ENCODE measurements around the gene PHACTR2.

The PHACTR2 gene

DNA sequence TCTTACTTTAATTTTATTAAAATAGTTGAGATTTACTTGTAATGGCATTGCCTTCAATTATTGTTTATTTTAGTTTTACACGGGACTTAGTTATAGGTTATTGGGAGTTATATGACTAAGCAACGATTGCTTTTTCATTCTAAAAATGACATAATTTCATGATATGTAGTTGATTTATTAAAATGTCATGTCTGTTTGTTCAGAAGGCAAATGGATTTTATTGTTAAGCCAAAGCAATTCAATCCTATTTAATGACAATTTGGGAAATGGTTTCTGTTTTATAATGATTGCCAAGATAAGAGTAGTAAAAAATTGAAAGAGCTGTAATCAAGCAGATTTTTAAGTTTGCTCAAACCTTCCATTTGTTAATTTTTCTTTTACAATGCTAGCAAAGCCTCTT, 74.7 kb downstream of the PHACTR2 start:
- Histone ChIP-seq H3K27ac (ENCODE audit: low read depth, low read length) (no peak overlapping the region), H3K9me3 (ENCODE audit: control insufficient read depth, insufficient read depth, low read depth, low read length) (no peaks in the 10 kb centered on the region), H3K4me1 (ENCODE audit: control insufficient read depth, insufficient read depth, low read length) (peaks cover 48% of the 10 kb centered on the region)

GRCh38 chr6:143753678-143754077, 75.9 kb downstream of the PHACTR2 start:
- Histone ChIP-seq H3K4me3 (ENCODE audit: low read depth, low read length) (no peak overlapping the region), H3K27ac (ENCODE audit: low read depth, low read length) (no peak overlapping the region), H3K27me3 (ENCODE audit: control insufficient read depth, insufficient read depth, low read length) (no peaks in the 10 kb centered on the region)

More for the DNA sequence above, 74.7 kb downstream of the PHACTR2 start:
- H3K36me3 ChIP-seq (ENCODE audit: control insufficient read depth, insufficient read depth, low read length), result peaks cover 29% of the 10 kb centered on the region
- H3K9ac ChIP-seq (ENCODE audit: low read length), result no peak overlapping the region
- no peaks in the 10 kb centered on the region for H3K27me3 ChIP-seq (ENCODE audit: control insufficient read depth, insufficient read depth, low read length)
- no peak overlapping the region for H3K4me3 ChIP-seq (ENCODE audit: low read depth, low read length)

DNA sequence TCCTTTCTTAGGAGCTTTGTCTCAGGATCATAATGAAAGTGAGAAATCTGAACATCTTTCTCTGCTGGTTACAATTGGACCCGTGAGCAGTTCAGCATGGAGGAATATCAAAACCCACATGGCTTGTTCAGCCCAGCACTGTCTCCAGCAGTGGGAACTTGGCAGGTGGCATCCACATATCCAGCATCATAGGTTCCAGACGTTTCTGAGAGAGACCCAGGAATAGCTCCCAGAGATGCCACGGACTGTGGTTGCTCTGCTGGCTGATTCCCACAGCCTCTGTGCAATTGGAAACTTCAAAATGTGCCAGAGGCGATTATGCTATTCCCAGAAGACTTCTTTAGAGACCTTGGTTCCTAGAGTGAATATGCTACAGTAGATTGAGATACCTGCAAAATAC, 76.4 kb downstream of the PHACTR2 start:
- Histone ChIP-seq H3K4me3 (ENCODE audit: low read depth, low read length) (no peak overlapping the region), H3K27me3 (ENCODE audit: control insufficient read depth, insufficient read depth, low read length) (no peaks in the 10 kb centered on the region)

More at GRCh38 chr6:143753678-143754077, 75.9 kb downstream of the PHACTR2 start:
- Histone ChIP-seq H3K36me3 (ENCODE audit: control insufficient read depth, insufficient read depth, low read length) (peaks cover 36% of the 10 kb centered on the region), H3K4me1 (ENCODE audit: control insufficient read depth, insufficient read depth, low read length) (peaks cover 37% of the 10 kb centered on the region), H3K9me3 (ENCODE audit: control insufficient read depth, insufficient read depth, low read depth, low read length) (no peaks in the 10 kb centered on the region), H3K9ac (ENCODE audit: low read length) (no peak overlapping the region)

DNA sequence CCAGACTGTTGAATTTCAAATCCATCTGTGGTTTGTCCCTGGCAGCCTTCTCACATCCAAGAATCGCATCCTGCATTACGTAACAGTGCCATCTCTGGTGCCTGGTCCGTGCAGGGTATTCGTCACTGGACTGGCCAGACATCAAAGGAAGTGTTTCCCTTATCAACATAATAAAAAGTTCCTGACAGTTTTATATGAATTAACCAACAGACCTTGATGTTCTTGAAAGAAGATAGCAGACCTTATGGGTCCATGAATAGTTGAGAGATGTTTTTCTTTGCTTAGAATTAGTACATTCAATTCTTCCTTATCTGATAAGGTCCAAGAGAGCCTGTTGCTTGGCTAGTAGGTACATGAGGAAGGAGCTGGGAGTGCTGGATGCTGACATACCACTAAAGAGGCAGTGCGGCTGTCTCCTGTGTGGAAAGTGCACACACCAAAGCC, 77.6 kb downstream of the PHACTR2 start:
- Histone ChIP-seq H3K4me3 (ENCODE audit: low read depth, low read length) (no peak overlapping the region), H3K36me3 (ENCODE audit: control insufficient read depth, insufficient read depth, low read length) (peaks cover 42% of the 10 kb centered on the region), H3K27ac (ENCODE audit: low read depth, low read length) (no peak overlapping the region), H3K9me3 (ENCODE audit: control insufficient read depth, insufficient read depth, low read depth, low read length) (no peaks in the 10 kb centered on the region), H3K9ac (ENCODE audit: low read length) (no peak overlapping the region), H3K27me3 (ENCODE audit: control insufficient read depth, insufficient read depth, low read length) (no peaks in the 10 kb centered on the region), H3K4me1 (ENCODE audit: control insufficient read depth, insufficient read depth, low read length) (peaks cover 20% of the 10 kb centered on the region)

More for the DNA sequence above, 76.4 kb downstream of the PHACTR2 start:
- Histone ChIP-seq H3K36me3 (ENCODE audit: control insufficient read depth, insufficient read depth, low read length) (peaks cover 36% of the 10 kb centered on the region), H3K27ac (ENCODE audit: low read depth, low read length) (no peak overlapping the region), H3K9ac (ENCODE audit: low read length) (no peak overlapping the region), H3K4me1 (ENCODE audit: control insufficient read depth, insufficient read depth, low read length) (peaks cover 32% of the 10 kb centered on the region), H3K9me3 (ENCODE audit: control insufficient read depth, insufficient read depth, low read depth, low read length) (no peaks in the 10 kb centered on the region)

DNA sequence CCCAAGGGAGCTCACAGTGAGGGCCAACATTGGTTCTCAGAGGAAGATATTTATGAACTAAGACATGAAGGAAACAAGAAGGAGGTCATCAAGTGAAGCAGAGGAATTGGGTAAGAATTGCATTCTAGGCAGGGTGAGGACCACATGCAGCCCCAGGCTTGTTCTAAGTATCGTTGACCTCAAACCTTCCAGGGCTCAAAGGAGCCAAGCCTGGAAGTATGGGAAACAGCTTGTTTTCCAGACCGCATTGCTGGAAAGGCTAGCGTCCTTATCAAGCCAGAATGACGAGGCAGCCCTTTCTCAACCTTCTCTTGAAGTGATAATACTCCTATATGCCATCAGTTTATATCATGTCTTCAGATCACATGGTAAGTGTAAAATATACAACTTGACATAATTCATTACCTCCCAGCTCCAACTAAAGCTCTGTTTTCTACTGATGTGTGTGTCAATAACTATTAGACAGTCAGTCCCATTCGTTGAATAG, 79.6 kb downstream of the PHACTR2 start:
- Histone ChIP-seq H3K4me1 (ENCODE audit: control insufficient read depth, insufficient read depth, low read length) (peaks cover 5% of the 10 kb centered on the region; the same call in 1 of the 2 replicates), H3K27me3 (ENCODE audit: control insufficient read depth, insufficient read depth, low read length) (no peaks in the 10 kb centered on the region), H3K9ac (ENCODE audit: low read length) (no peak overlapping the region), H3K4me3 (ENCODE audit: low read depth, low read length) (no peak overlapping the region), H3K9me3 (ENCODE audit: control insufficient read depth, insufficient read depth, low read depth, low read length) (no peaks in the 10 kb centered on the region), H3K36me3 (ENCODE audit: control insufficient read depth, insufficient read depth, low read length) (peaks cover 57% of the 10 kb centered on the region), H3K27ac (ENCODE audit: low read depth, low read length) (no peak overlapping the region)

DNA sequence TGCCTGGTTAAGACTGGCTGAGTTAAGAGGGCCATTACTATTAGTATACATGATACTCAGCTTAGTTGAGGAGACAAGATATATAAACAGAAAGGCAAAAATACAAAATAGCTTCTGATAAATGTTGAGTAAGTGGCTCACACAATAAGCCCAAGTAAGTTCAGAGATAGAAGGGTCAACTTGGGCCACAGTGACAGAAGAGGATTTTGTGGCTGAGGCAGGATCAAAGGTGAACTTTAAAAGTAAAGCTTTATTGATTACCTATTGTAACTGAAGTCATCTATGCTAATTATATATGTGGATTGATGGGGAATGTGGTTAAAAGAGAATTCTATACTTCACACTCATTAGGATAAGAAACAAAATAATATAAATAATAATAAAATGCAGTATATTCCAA, 80.8 kb downstream of the PHACTR2 start:
- Histone ChIP-seq H3K4me1 (ENCODE audit: control insufficient read depth, insufficient read depth, low read length) (0 out of 2 replicates have a peak, but pooled peaks cover under 1% of the 10 kb centered on the region), H3K4me3 (ENCODE audit: low read depth, low read length) (no peak overlapping the region), H3K27ac (ENCODE audit: low read depth, low read length) (no peak overlapping the region), H3K36me3 (ENCODE audit: control insufficient read depth, insufficient read depth, low read length) (peaks cover 52% of the 10 kb centered on the region), H3K9me3 (ENCODE audit: control insufficient read depth, insufficient read depth, low read depth, low read length) (no peaks in the 10 kb centered on the region), H3K27me3 (ENCODE audit: control insufficient read depth, insufficient read depth, low read length) (no peaks in the 10 kb centered on the region), H3K9ac (ENCODE audit: low read length) (no peak overlapping the region)

- Histone ChIP-seq H3K4me1 (ENCODE audit: control insufficient read depth, insufficient read depth, low read length) (no peaks in the 10 kb centered on the region), H3K9me3 (ENCODE audit: control insufficient read depth, insufficient read depth, low read depth, low read length) (no peaks in the 10 kb centered on the region), H3K27me3 (ENCODE audit: control insufficient read depth, insufficient read depth, low read length) (no peaks in the 10 kb centered on the region), H3K36me3 (ENCODE audit: control insufficient read depth, insufficient read depth, low read length) (peaks cover 50% of the 10 kb centered on the region), H3K9ac (ENCODE audit: low read length) (no peak overlapping the region), H3K27ac (ENCODE audit: low read depth, low read length) (0 out of 2 replicates have a peak overlapping the region, but pooled peaks have one; percentile 38), H3K4me3 (ENCODE audit: low read depth, low read length) (no peak overlapping the region)
These were observed 81.9 kb downstream of the PHACTR2 start for GRCh38 chr6:143759666-143760065.

DNA sequence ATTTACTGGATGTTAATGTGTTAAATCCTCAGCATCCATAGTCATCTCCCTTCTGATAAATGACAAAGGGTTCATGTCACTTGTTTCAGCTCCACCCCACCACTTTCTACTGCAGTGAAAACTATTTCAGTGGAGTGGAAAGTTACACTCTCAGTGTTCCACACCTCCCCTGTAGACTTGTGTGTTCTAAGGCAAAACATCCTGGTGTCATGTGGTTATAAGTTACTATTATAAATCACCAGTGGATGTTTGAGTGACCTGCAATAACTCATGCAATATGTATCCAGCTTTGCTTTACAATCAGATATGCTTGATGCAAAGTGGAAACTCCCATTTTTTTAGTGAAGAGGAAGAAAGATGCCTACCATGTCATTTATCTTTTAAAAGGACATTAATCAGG, 83.3 kb downstream of the PHACTR2 start:
- no peaks in the 10 kb centered on the region for H3K4me1 ChIP-seq (ENCODE audit: control insufficient read depth, insufficient read depth, low read length)
- no peak overlapping the region for H3K9ac ChIP-seq (ENCODE audit: low read length)
- peaks cover 53% of the 10 kb centered on the region for H3K36me3 ChIP-seq (ENCODE audit: control insufficient read depth, insufficient read depth, low read length)
- H3K27me3 ChIP-seq (ENCODE audit: control insufficient read depth, insufficient read depth, low read length), result no peaks in the 10 kb centered on the region
- H3K27ac ChIP-seq (ENCODE audit: low read depth, low read length), result no peak overlapping the region
- H3K4me3 ChIP-seq (ENCODE audit: low read depth, low read length), result no peak overlapping the region
- H3K9me3 ChIP-seq (ENCODE audit: control insufficient read depth, insufficient read depth, low read depth, low read length), result no peaks in the 10 kb centered on the region

- Histone ChIP-seq H3K27me3 (ENCODE audit: control insufficient read depth, insufficient read depth, low read length) (no peaks in the 10 kb centered on the region), H3K27ac (ENCODE audit: low read depth, low read length) (no peak overlapping the region), H3K9ac (ENCODE audit: low read length) (no peak overlapping the region), H3K36me3 (ENCODE audit: control insufficient read depth, insufficient read depth, low read length) (peaks cover 61% of the 10 kb centered on the region), H3K9me3 (ENCODE audit: control insufficient read depth, insufficient read depth, low read depth, low read length) (no peaks in the 10 kb centered on the region), H3K4me3 (ENCODE audit: low read depth, low read length) (no peak overlapping the region), H3K4me1 (ENCODE audit: control insufficient read depth, insufficient read depth, low read length) (no peaks in the 10 kb centered on the region)
These were observed 84.4 kb downstream of the PHACTR2 start for GRCh38 chr6:143762126-143762525.

DNA sequence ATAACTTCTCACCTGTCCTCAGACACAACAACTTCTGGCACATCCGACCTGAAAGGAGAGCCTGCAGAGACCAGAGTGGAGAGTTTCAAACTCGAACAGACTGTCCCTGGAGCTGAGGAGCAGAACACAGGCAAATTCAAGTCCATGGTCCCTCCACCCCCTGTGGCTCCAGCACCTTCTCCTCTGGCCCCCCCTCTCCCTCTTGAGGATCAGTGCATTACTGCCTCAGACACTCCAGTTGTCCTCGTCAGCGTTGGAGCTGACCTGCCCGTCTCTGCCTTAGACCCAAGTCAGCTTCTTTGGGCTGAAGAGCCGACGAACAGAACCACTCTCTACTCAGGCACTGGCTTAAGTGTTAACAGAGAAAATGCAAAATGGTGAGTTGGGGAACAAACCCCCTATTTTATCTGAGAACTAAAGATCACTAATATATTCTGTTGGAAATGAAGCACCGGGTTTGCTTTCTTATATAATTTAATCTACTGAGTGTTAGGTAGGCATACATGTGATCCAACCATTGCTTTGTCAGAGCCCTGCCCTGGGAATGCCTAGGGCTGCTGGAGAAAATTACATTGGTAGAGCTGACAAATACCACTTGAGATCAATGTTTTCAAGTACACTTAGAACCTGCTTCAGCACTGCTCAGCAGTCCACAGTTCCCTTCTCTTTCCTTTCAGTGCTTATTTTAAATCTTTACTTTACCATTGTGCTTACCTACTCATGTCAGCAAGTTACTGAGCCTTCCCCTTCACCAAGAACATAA, 87.8 kb downstream of the PHACTR2 start:
- Histone ChIP-seq H3K36me3 (ENCODE audit: control insufficient read depth, insufficient read depth, low read length) (peaks cover 67% of the 10 kb centered on the region), H3K9ac (ENCODE audit: low read length) (no peak overlapping the region)

GRCh38 chr6:143766185-143766553, 88.4 kb downstream of the PHACTR2 start:
- Histone ChIP-seq H3K27ac (ENCODE audit: low read depth, low read length) (no peak overlapping the region), H3K27me3 (ENCODE audit: control insufficient read depth, insufficient read depth, low read length) (no peaks in the 10 kb centered on the region), H3K9ac (ENCODE audit: low read length) (no peak overlapping the region), H3K36me3 (ENCODE audit: control insufficient read depth, insufficient read depth, low read length) (peaks cover 62% of the 10 kb centered on the region), H3K9me3 (ENCODE audit: control insufficient read depth, insufficient read depth, low read depth, low read length) (no peaks in the 10 kb centered on the region), H3K4me3 (ENCODE audit: low read depth, low read length) (no peak overlapping the region), H3K4me1 (ENCODE audit: control insufficient read depth, insufficient read depth, low read length) (no peaks in the 10 kb centered on the region)

More for the DNA sequence above, 87.8 kb downstream of the PHACTR2 start:
- Histone ChIP-seq H3K4me1 (ENCODE audit: control insufficient read depth, insufficient read depth, low read length) (no peaks in the 10 kb centered on the region), H3K4me3 (ENCODE audit: low read depth, low read length) (no peak overlapping the region), H3K9me3 (ENCODE audit: control insufficient read depth, insufficient read depth, low read depth, low read length) (no peaks in the 10 kb centered on the region), H3K27me3 (ENCODE audit: control insufficient read depth, insufficient read depth, low read length) (no peaks in the 10 kb centered on the region), H3K27ac (ENCODE audit: low read depth, low read length) (no peak overlapping the region)
